OCI-LY1 (cell line): ENCODE data around the gene NPHP3.

Source experiments
- EZH2 ChIP-seq: fragments of 200-600 bp; sonication (generic), shearing (Covaris generic); IDR thresholded peaks from 2 replicates; pipeline ENCODE4 v1.8.0; 2017; ENCODE audit warnings: borderline replicate concordance, mixed run types, mild to moderate bottlenecking, antibody characterized with exemption, low read length, moderate library complexity, mixed read lengths
- TF ChIP-seq, protein P1 (sequence below): fragments of 200-600 bp; sonication (generic), shearing (Covaris generic); IDR thresholded peaks from 2 replicates; pipeline ENCODE4 v1.5.1; 2017; ENCODE audit warnings: mild to moderate bottlenecking, antibody characterized with exemption, low read length, moderate library complexity, mixed read lengths

DNA sequence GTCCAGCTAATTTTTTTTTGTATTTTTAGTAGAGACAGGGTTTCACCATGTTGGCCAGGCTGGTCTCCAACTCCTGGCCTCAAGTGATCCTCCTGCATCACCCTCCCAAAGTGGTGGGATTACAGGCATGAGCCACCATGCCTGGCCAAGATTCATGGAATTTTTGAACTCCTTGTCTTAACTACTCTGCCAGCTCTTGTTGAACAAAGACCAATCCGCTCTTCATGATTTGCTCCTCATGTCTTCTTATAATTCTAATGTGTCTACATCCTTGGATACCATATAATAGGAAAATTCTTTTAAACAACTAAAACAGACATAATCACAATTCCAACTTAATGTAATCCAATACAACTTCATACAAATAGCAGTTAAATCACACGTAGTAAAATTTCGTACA is 40.8 kb downstream of the NPHP3 start:
- TF ChIP-seq, protein P1, sequence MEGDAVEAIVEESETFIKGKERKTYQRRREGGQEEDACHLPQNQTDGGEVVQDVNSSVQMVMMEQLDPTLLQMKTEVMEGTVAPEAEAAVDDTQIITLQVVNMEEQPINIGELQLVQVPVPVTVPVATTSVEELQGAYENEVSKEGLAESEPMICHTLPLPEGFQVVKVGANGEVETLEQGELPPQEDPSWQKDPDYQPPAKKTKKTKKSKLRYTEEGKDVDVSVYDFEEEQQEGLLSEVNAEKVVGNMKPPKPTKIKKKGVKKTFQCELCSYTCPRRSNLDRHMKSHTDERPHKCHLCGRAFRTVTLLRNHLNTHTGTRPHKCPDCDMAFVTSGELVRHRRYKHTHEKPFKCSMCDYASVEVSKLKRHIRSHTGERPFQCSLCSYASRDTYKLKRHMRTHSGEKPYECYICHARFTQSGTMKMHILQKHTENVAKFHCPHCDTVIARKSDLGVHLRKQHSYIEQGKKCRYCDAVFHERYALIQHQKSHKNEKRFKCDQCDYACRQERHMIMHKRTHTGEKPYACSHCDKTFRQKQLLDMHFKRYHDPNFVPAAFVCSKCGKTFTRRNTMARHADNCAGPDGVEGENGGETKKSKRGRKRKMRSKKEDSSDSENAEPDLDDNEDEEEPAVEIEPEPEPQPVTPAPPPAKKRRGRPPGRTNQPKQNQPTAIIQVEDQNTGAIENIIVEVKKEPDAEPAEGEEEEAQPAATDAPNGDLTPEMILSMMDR = no peak
- no peak for TF ChIP-seq EZH2
